Astrocyte (in vitro differentiated cells and primary cell): Measurements from ENCODE around the gene CACNA1F. TPM values are rescaled to one million over a fixed set of nuclear protein-coding genes. Genes with fewer than 3 reads are reported as not detected.
A peak's percentile ranks its signal among the peaks of the same experiment; 100 is the strongest.

Source experiments
- DNase-seq: peaks from one replicate; pipeline ENCODE4 v3.0.0-alpha.2; 2010; ENCODE audit warnings: low read depth
- FAIRE-seq: peaks from 2 replicates; lab custom pipeline; 2011; peaks lifted over from hg19 to GRCh38; lab: Jason Lieb, UNC
- H2AFZ ChIP-seq: 2 replicates; pipeline ENCODE4 v1.6.0; 2012; ENCODE audit warnings: low read depth, low read length, inconsistent platforms
- H3K27ac ChIP-seq: 2 replicates; pipeline ENCODE4 v1.5.1; 2011; ENCODE audit warnings: low read depth, low read length, inconsistent platforms
- H3K27me3 ChIP-seq: 2 replicates; pipeline ENCODE4 v1.6.0; 2011; ENCODE audit warnings: low read length, inconsistent platforms; ENCODE audit not compliant: insufficient read depth
- H3K36me3 ChIP-seq: 2 replicates; pipeline ENCODE4 v1.5.1; 2011; ENCODE audit warnings: low read length, inconsistent platforms; ENCODE audit not compliant: insufficient read depth
- H3K4me1 ChIP-seq: 2 replicates; pipeline ENCODE4 v1.5.1; 2011; ENCODE audit warnings: low read length, inconsistent platforms; ENCODE audit not compliant: insufficient read depth
- H3K4me2 ChIP-seq: 2 replicates; pipeline ENCODE4 v1.6.0; 2012; ENCODE audit warnings: low read length, inconsistent platforms
- H3K4me3 ChIP-seq: 2 replicates; pipeline ENCODE4 v1.5.1; 2011; ENCODE audit warnings: low read depth, mild to moderate bottlenecking, low read length, inconsistent platforms; ENCODE audit not compliant: insufficient read depth
- H3K79me2 ChIP-seq: 2 replicates; pipeline ENCODE4 v1.6.0; 2012; ENCODE audit warnings: mild to moderate bottlenecking, low read length, inconsistent platforms; ENCODE audit not compliant: insufficient read depth
- H3K9ac ChIP-seq: 2 replicates; pipeline ENCODE4 v1.6.0; 2012; ENCODE audit warnings: mild to moderate bottlenecking, low read length, inconsistent platforms
- H3K9me3 ChIP-seq: 2 replicates; pipeline ENCODE4 v1.5.1; 2012; ENCODE audit warnings: low read depth, mild to moderate bottlenecking, low read length, inconsistent platforms; ENCODE audit not compliant: insufficient read depth
- H4K20me1 ChIP-seq: 2 replicates; pipeline ENCODE4 v1.6.0; 2012; ENCODE audit warnings: low read length, inconsistent platforms; ENCODE audit not compliant: insufficient read depth
- H3K27ac Mint-ChIP-seq: one replicate; pipeline ENCODE4 v1.8.0; 2021; ENCODE audit warnings: mild to moderate bottlenecking, mixed read lengths; ENCODE audit not compliant: unreplicated experiment
- H3K27me3 Mint-ChIP-seq: one replicate; pipeline ENCODE4 v1.8.0; 2021; ENCODE audit warnings: low read depth, mixed read lengths; ENCODE audit not compliant: unreplicated experiment
- H3K36me3 Mint-ChIP-seq: one replicate; pipeline ENCODE4 v1.8.0; 2021; ENCODE audit warnings: low read depth, mixed read lengths; ENCODE audit not compliant: unreplicated experiment
- H3K4me1 Mint-ChIP-seq: one replicate; pipeline ENCODE4 v1.8.0; 2021; ENCODE audit warnings: low read depth, mixed read lengths; ENCODE audit not compliant: unreplicated experiment
- H3K4me3 Mint-ChIP-seq: one replicate; pipeline ENCODE4 v1.8.0; 2021; ENCODE audit warnings: mild to moderate bottlenecking, moderate library complexity, mixed read lengths; ENCODE audit not compliant: unreplicated experiment
- H3K9me3 Mint-ChIP-seq: one replicate; pipeline ENCODE4 v1.8.0; 2021; ENCODE audit warnings: mild to moderate bottlenecking, mixed read lengths; ENCODE audit not compliant: unreplicated experiment
- CTCF ChIP-seq: IDR thresholded peaks from 2 replicates; pipeline ENCODE4 v1.5.1; 2011; ENCODE audit warnings: low read depth, mild to moderate bottlenecking, inconsistent platforms, low read length, moderate library complexity; ENCODE audit not compliant: insufficient read depth
- EZH2 ChIP-seq: IDR thresholded peaks from 2 replicates; pipeline ENCODE4 v1.6.1; 2012; ENCODE audit warnings: mild to moderate bottlenecking, low read length, inconsistent platforms; ENCODE audit not compliant: insufficient read depth
- total RNA-seq: library from RNA; stranded (reverse); gene quantifications from 2 replicates; pipeline ENCODE4 v1.2.1, GENCODE V29; 2021

CACNA1F gene
- total RNA-seq, 1 donor from 2014 or later: not detected

- peak; percentile 29 for FAIRE-seq
- H3K9me3 ChIP-seq: no peaks in the 10 kb centered on the region
- peak overlapping the region; percentile 56 for H3K4me3 ChIP-seq
- H3K4me1 ChIP-seq: peaks cover 15% of the 10 kb centered on the region
- peaks cover 3% of the 10 kb centered on the region for H3K79me2 ChIP-seq
- Mint-ChIP-seq H3K27me3 (no peaks in the 10 kb centered on the region), H3K4me3 (peak overlapping the region; percentile 74), H3K4me1 (peaks cover 4% of the 10 kb centered on the region), H3K9me3 (no peaks in the 10 kb centered on the region), H3K36me3 (no peaks in the 10 kb centered on the region), H3K27ac (peak overlapping the region; percentile 69)
- no peaks in the 10 kb centered on the region for H3K36me3 ChIP-seq
- peak; percentile 77 for DNase-seq
- peak overlapping the region; percentile 73 for H2AFZ ChIP-seq
- no peaks in the 10 kb centered on the region for H4K20me1 ChIP-seq
- H3K9ac ChIP-seq: peak overlapping the region; percentile 82
- peak overlapping the region; percentile 89 for H3K4me2 ChIP-seq
- TF ChIP-seq EZH2: no peak
- no peak for TF ChIP-seq CTCF
- no peaks in the 10 kb centered on the region for H3K27me3 ChIP-seq
- peak overlapping the region; percentile 76 for H3K27ac ChIP-seq
These were observed 66.0 kb downstream of the CACNA1F start for GRCh38 chrX:49166914-49167739.

- peaks cover 4% of the 10 kb centered on the region for H3K4me1 Mint-ChIP-seq
- H3K4me2 ChIP-seq: peak overlapping the region; percentile 89
- no peak overlapping the region for H3K27ac Mint-ChIP-seq
- peak overlapping the region; percentile 74 for H3K4me3 Mint-ChIP-seq
- FAIRE-seq (no peak), DNase-seq (peak; percentile 68)
- no peaks in the 10 kb centered on the region for H3K36me3 Mint-ChIP-seq
- H3K36me3 ChIP-seq: no peaks in the 10 kb centered on the region
- H3K27me3 ChIP-seq: no peaks in the 10 kb centered on the region
- peaks cover 15% of the 10 kb centered on the region for H3K4me1 ChIP-seq
- no peak for TF ChIP-seq CTCF
- TF ChIP-seq EZH2: no peak
- no peak overlapping the region for H2AFZ ChIP-seq
- no peaks in the 10 kb centered on the region for H3K79me2 ChIP-seq
- H3K9me3 Mint-ChIP-seq: no peaks in the 10 kb centered on the region
- H3K4me3 ChIP-seq: peak overlapping the region; percentile 56
- H4K20me1 ChIP-seq: no peaks in the 10 kb centered on the region
- no peaks in the 10 kb centered on the region for H3K27me3 Mint-ChIP-seq
- H3K9me3 ChIP-seq: no peaks in the 10 kb centered on the region
- H3K27ac ChIP-seq: peak overlapping the region; percentile 76
- peak overlapping the region; percentile 82 for H3K9ac ChIP-seq
These were observed 66.9 kb downstream of the CACNA1F start for GRCh38 chrX:49165901-49166881.
